Sigmoid colon (tissue), 7 donors: ENCODE measurements around the gene PRKX. TPM values are rescaled to one million over a fixed set of nuclear protein-coding genes. Genes with fewer than 3 reads are reported as not detected.

ENCODE experiments used
- DNase-seq: peaks from one replicate; pipeline ENCODE4 v3.0.0-alpha.2; 2019
- H3K27ac ChIP-seq, 4 donors: fragments of 200-600 bp; sonication (generic); one replicate each; pipeline ENCODE4 v1.5.1; 2016 to 2019; ENCODE audit warnings: mild to moderate bottlenecking in 1 of 4
- H3K27me3 ChIP-seq, 3 donors: fragments of 200-600 bp; sonication (generic); one replicate each; pipeline ENCODE4 v1.5.1; 2019; ENCODE audit warnings: mild to moderate bottlenecking in 1 of 3
- H3K36me3 ChIP-seq, 4 donors: fragments of 200-600 bp; sonication (generic); one replicate each; pipeline ENCODE4 v1.5.1; 2016 to 2019
- H3K4me1 ChIP-seq, 4 donors: fragments of 200-600 bp; sonication (generic); one replicate each; pipeline ENCODE4 v1.5.1; 2017 to 2019
- H3K4me3 ChIP-seq, 4 donors: fragments of 200-600 bp; sonication (generic); one replicate each; pipeline ENCODE4 v1.5.1; 2017 to 2019; ENCODE audit warnings: mild to moderate bottlenecking in 2 of 4, moderate library complexity in 1 of 4
- H3K9me3 ChIP-seq, 4 donors: fragments of 200-600 bp in 3 of 4; sonication (generic) in 3 of 4; one replicate each; pipeline versions ENCODE4 v1.5.1 to v1.6.1; 2013 to 2019
- CTCF ChIP-seq, 4 experiments: fragments of 450-650 bp in 3 of 4; fragments of 200-600 bp in 1 of 4; IDR thresholded peaks; one replicate each; pipeline ENCODE4 v1.5.1; 2016 to 2019; ENCODE audit warnings: antibody characterized with exemption in 4 of 4, mild to moderate bottlenecking in 3 of 4, moderate library complexity in 2 of 4
- EP300 ChIP-seq, 4 donors: sonication (generic); formaldehyde crosslinking; IDR thresholded peaks; one replicate each; pipeline ENCODE4 v1.6.1; 2017; ENCODE audit warnings: antibody characterized with exemption in 4 of 4
- POLR2A ChIP-seq, 2 donors: fragments of 450-650 bp; IDR thresholded peaks; one replicate each; pipeline ENCODE4 v1.6.1; 2016; ENCODE audit warnings: antibody characterized with exemption in 2 of 2, mild to moderate bottlenecking in 2 of 2, moderate library complexity in 2 of 2
- POLR2AphosphoS5 ChIP-seq, 4 donors: sonication (generic); formaldehyde crosslinking; IDR thresholded peaks; one replicate each; pipeline ENCODE4 v1.6.1; 2017; ENCODE audit warnings: antibody characterized with exemption in 4 of 4
- WGBS, 2 donors: extraction: QIAGEN DNeasy Blood & Tissue Kit; methylation state at CpG; one replicate each; pipeline ENCODE4 v1.1.7; 2013; 5-methylcytosine and 5-hydroxymethylcytosine counted together
- intact Hi-C: fragments of 100-400 bp; cut with DNase I; formaldehyde crosslinking; loops from one replicate; pipeline ENCODE4 v1.15.1; 2023
- polyA plus RNA-seq, 3 donors: library from polyadenylated mRNA; stranded (reverse); fragments of 200-250 nt; gene quantifications; one replicate each; pipeline ENCODE4 v1.2.3, GENCODE V29; 2013
- total RNA-seq, 4 donors: library from RNA; depleted of rRNA; stranded (reverse); fragments of >200 nt; gene quantifications; one replicate each; pipeline ENCODE4 v1.1.0, GENCODE V29; 2016
- donor health status: healthy with polysubstance abuse.
- donor health status: Bipolar disorder and iron deficiency.
- donor health status: healthy.

PRKX gene
- total and polyA plus RNA-seq, 7 donors: 3.5 to 10.6 (median 6.9) TPM

GRCh38 chrX:3598709-3599108 is 114.7 kb downstream of the PRKX start:
- no peaks in the 10 kb centered on the region for H3K4me1 ChIP-seq
- H3K4me3 ChIP-seq: no peak overlapping the region
- H3K36me3 ChIP-seq: no peaks in the 10 kb centered on the region
- H3K9me3 ChIP-seq: no peaks in the 10 kb centered on the region
- TF ChIP-seq POLR2AphosphoS5 (IDR thresholded peaks at IDR 0.05) (no peak), POLR2A (IDR thresholded peaks at IDR 0.05) (no peak), CTCF (IDR thresholded peaks at IDR 0.05) (no peak), EP300 (IDR thresholded peaks at IDR 0.05) (no peak)
- DNase-seq: no peak
- H3K27ac ChIP-seq: no peak overlapping the region
- 88 to 90% methylated on average over 6 of the region's 6 CpGs for WGBS, 2 donors
- no peaks in the 10 kb centered on the region for H3K27me3 ChIP-seq
- intact Hi-C loops: no loop called here

GRCh38 chrX:3598046-3598605 is 115.3 kb downstream of the PRKX start:
- H3K4me1 ChIP-seq: no peaks in the 10 kb centered on the region
- DNase-seq: no peak
- WGBS, 2 donors: 94 to 97% methylated on average over 3 of the region's 3 CpGs
- no peaks in the 10 kb centered on the region for H3K9me3 ChIP-seq
- H3K27ac ChIP-seq: no peak overlapping the region
- TF ChIP-seq POLR2A (IDR thresholded peaks at IDR 0.05): no peak
- no peak for TF ChIP-seq EP300 (IDR thresholded peaks at IDR 0.05)
- no peak for TF ChIP-seq POLR2AphosphoS5 (IDR thresholded peaks at IDR 0.05)
- TF ChIP-seq CTCF (IDR thresholded peaks at IDR 0.05): no peak
- H3K27me3 ChIP-seq: no peaks in the 10 kb centered on the region
- H3K36me3 ChIP-seq: no peaks in the 10 kb centered on the region
- no peak overlapping the region for H3K4me3 ChIP-seq
- intact Hi-C loops: no loop called here

- Histone ChIP-seq H3K36me3 (no peaks in the 10 kb centered on the region), H3K4me1 (no peaks in the 10 kb centered on the region), H3K9me3 (no peaks in the 10 kb centered on the region), H3K27me3 (no peaks in the 10 kb centered on the region), H3K27ac (no peak overlapping the region), H3K4me3 (no peak overlapping the region)
- intact Hi-C loops: no loop called here
- DNase-seq: no peak
- TF ChIP-seq POLR2AphosphoS5 (IDR thresholded peaks at IDR 0.05) (no peak), EP300 (IDR thresholded peaks at IDR 0.05) (no peak), POLR2A (IDR thresholded peaks at IDR 0.05) (no peak), CTCF (IDR thresholded peaks at IDR 0.05) (no peak)
- 54 to 65% methylated on average over 12 of the region's 12 CpGs for WGBS, 2 donors
Measured at GRCh38 chrX:3592184-3592583, 121.3 kb downstream of the PRKX start.

- no peaks in the 10 kb centered on the region for H3K27me3 ChIP-seq
- TF ChIP-seq POLR2A (IDR thresholded peaks at IDR 0.05) (no peak), EP300 (IDR thresholded peaks at IDR 0.05) (no peak), POLR2AphosphoS5 (IDR thresholded peaks at IDR 0.05) (no peak), CTCF (IDR thresholded peaks at IDR 0.05) (no peak)
- 74 to 85% methylated on average over 8 of the region's 8 CpGs for WGBS, 2 donors
- no peak overlapping the region for H3K4me3 ChIP-seq
- no peaks in the 10 kb centered on the region for H3K36me3 ChIP-seq
- intact Hi-C loops: no loop called here
- no peak overlapping the region for H3K27ac ChIP-seq
- H3K4me1 ChIP-seq: no peaks in the 10 kb centered on the region
- no peak for DNase-seq
- H3K9me3 ChIP-seq: no peaks in the 10 kb centered on the region
Measured at GRCh38 chrX:3589474-3589873, 124.0 kb downstream of the PRKX start.

GRCh38 chrX:3585719-3586118 is 127.7 kb downstream of the PRKX start:
- Histone ChIP-seq H3K27ac (no peak overlapping the region), H3K9me3 (no peaks in the 10 kb centered on the region), H3K4me3 (no peak overlapping the region), H3K36me3 (no peaks in the 10 kb centered on the region), H3K4me1 (no peaks in the 10 kb centered on the region), H3K27me3 (no peaks in the 10 kb centered on the region)
- DNase-seq: no peak
- intact Hi-C loops: no loop called here
- TF ChIP-seq POLR2A (IDR thresholded peaks at IDR 0.05): no peak
- no peak for TF ChIP-seq EP300 (IDR thresholded peaks at IDR 0.05)
- TF ChIP-seq POLR2AphosphoS5 (IDR thresholded peaks at IDR 0.05): no peak
- no peak for TF ChIP-seq CTCF (IDR thresholded peaks at IDR 0.05)
- 67 to 85% methylated on average over 3 of the region's 3 CpGs for WGBS, 2 donors
